ENCODE results near the gene UBA52.
A peak's percentile ranks its signal among the peaks of the same experiment; 100 is the strongest.

UBA52 gene

DNA sequence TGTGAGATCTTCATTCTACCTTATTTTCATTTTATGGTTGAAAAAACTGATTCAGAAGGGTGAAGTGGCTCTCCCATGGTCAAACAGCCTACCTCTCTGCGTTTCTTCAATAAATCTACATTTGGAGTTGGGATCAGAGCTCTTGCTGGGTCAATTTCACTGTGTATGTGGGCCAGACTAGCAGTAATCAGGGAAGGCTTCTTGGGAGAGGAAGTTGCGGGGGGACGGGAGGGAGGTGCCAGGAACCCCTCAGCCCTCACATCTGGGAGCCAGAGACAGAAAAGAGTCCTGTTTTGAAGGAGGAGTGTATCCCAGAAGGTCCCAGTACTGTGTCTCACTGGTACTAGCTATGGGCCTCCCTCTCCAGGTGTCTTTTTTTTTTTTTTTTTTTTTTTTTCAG is 13.1 kb upstream of the UBA52 start:
- no peaks in the 10 kb centered on the region for H3K27me3 ChIP-seq (ENCODE audit: low read length)
- H3K36me3 ChIP-seq (ENCODE audit: low read length) = no peaks in the 10 kb centered on the region
- peaks cover 9% of the 10 kb centered on the region for H3F3A ChIP-seq (ENCODE audit: insufficient read depth)
- H3K27ac ChIP-seq (ENCODE audit: low read depth, low read length) = peak overlapping the region; percentile 74
- no peaks in the 10 kb centered on the region for H3K9me3 ChIP-seq (ENCODE audit: insufficient read depth, low read length)
- peak overlapping the region; percentile 94 for H3K4me3 ChIP-seq (ENCODE audit: insufficient read depth, low read length, poor library complexity, severe bottlenecking)
- peak overlapping the region; percentile 97 for H3K9ac ChIP-seq (ENCODE audit: low read length)
- no peaks in the 10 kb centered on the region for H4K20me1 ChIP-seq (ENCODE audit: low read depth, low read length)
- no peak overlapping the region for H2AFZ ChIP-seq (ENCODE audit: low read depth, low read length, severe bottlenecking)
- TF ChIP-seq, protein P1, sequence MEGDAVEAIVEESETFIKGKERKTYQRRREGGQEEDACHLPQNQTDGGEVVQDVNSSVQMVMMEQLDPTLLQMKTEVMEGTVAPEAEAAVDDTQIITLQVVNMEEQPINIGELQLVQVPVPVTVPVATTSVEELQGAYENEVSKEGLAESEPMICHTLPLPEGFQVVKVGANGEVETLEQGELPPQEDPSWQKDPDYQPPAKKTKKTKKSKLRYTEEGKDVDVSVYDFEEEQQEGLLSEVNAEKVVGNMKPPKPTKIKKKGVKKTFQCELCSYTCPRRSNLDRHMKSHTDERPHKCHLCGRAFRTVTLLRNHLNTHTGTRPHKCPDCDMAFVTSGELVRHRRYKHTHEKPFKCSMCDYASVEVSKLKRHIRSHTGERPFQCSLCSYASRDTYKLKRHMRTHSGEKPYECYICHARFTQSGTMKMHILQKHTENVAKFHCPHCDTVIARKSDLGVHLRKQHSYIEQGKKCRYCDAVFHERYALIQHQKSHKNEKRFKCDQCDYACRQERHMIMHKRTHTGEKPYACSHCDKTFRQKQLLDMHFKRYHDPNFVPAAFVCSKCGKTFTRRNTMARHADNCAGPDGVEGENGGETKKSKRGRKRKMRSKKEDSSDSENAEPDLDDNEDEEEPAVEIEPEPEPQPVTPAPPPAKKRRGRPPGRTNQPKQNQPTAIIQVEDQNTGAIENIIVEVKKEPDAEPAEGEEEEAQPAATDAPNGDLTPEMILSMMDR (IDR thresholded peaks at IDR 0.05; ENCODE audit: insufficient read depth, low read length, poor library complexity, severe bottlenecking) = no peak
- TF ChIP-seq EZH2phosphoT487 (conservative IDR thresholded peaks at IDR 0.05; ENCODE audit: low read length) = no peak
- H3K4me2 ChIP-seq (ENCODE audit: low read depth, low read length, poor library complexity, severe bottlenecking) = peak overlapping the region; percentile 93
- peaks cover 23% of the 10 kb centered on the region for H3K79me2 ChIP-seq (ENCODE audit: insufficient read depth, low read length)
- no peaks in the 10 kb centered on the region for H3K9me2 ChIP-seq (replicated peaks; ENCODE audit: insufficient read depth, low read length)

DNA sequence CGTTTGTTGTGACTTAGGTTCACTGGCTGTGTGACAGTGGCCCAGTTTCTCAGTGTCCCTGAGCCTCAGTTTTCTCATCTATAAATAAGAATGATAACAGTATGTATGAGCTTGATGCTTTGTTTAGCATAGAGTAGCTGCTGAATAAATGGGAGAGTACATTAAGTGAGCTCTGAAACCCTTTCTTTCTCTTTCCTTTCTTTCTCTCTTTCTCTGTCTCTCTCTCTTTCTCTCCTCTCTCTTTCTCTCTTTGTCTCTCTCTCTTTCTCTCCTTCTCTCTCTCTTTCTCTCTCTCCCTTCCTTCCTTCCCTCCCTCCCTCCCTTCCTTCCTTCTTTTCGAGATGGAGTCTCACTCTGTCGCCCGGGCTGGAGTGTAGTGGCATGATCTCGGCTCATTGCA is 12.0 kb upstream of the UBA52 start:
- H3K27ac ChIP-seq (ENCODE audit: low read depth, low read length) = peak overlapping the region; percentile 0; the same call in 1 of the 2 replicates
- no peaks in the 10 kb centered on the region for H4K20me1 ChIP-seq (ENCODE audit: low read depth, low read length)
- H3K9me2 ChIP-seq (replicated peaks; ENCODE audit: insufficient read depth, low read length) = no peaks in the 10 kb centered on the region
- no peaks in the 10 kb centered on the region for H3K27me3 ChIP-seq (ENCODE audit: low read length)
- H3K9ac ChIP-seq (ENCODE audit: low read length) = peak overlapping the region; percentile 97; the same call in 1 of the 2 replicates
- peaks cover 23% of the 10 kb centered on the region for H3K79me2 ChIP-seq (ENCODE audit: insufficient read depth, low read length)
- no peaks in the 10 kb centered on the region for H3K36me3 ChIP-seq (ENCODE audit: low read length)
- no peak overlapping the region for H3K4me3 ChIP-seq (ENCODE audit: insufficient read depth, low read length, poor library complexity, severe bottlenecking)
- no peaks in the 10 kb centered on the region for H3K9me3 ChIP-seq (ENCODE audit: insufficient read depth, low read length)
- peaks cover 9% of the 10 kb centered on the region for H3F3A ChIP-seq (ENCODE audit: insufficient read depth)
- peak overlapping the region; percentile 93 for H3K4me2 ChIP-seq (ENCODE audit: low read depth, low read length, poor library complexity, severe bottlenecking)
- TF ChIP-seq, protein P1 (IDR thresholded peaks at IDR 0.05; ENCODE audit: insufficient read depth, low read length, poor library complexity, severe bottlenecking) = no peak
- TF ChIP-seq EZH2phosphoT487 (conservative IDR thresholded peaks at IDR 0.05; ENCODE audit: low read length) = no peak
- no peak overlapping the region for H2AFZ ChIP-seq (ENCODE audit: low read depth, low read length, severe bottlenecking)

DNA sequence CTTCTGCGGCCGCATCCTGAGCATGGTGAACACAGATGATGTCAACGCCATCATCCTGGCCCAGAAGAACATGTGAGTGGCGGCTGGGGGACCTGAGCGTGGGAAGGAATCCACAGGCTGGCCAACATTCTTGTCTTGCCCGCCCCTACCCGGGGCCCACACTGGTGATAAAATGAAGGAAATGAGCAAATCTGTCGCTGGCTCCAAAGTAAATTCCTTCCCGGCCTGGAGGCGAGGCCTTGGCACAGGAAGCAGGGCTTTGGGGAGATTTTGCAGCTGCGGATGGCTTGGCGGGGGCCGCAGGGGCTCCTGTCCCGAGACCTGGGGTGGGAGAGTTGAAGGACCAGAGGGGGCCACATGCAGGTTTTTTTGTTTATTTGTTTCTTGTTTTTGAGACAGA is 9.6 kb upstream of the UBA52 start:
- Histone ChIP-seq H3K27me3 (ENCODE audit: low read length) (no peaks in the 10 kb centered on the region), H3K36me3 (ENCODE audit: low read length) (peaks cover 2% of the 10 kb centered on the region; the same call in 1 of the 2 replicates), H3K79me2 (ENCODE audit: insufficient read depth, low read length) (peaks cover 23% of the 10 kb centered on the region), H3K4me3 (ENCODE audit: insufficient read depth, low read length, poor library complexity, severe bottlenecking) (no peak overlapping the region), H3K9me3 (ENCODE audit: insufficient read depth, low read length) (no peaks in the 10 kb centered on the region), H3K9me2 (replicated peaks; ENCODE audit: insufficient read depth, low read length) (no peaks in the 10 kb centered on the region), H4K20me1 (ENCODE audit: low read depth, low read length) (no peaks in the 10 kb centered on the region), H3K27ac (ENCODE audit: low read depth, low read length) (no peak overlapping the region), H3F3A (ENCODE audit: insufficient read depth) (peaks cover 9% of the 10 kb centered on the region), H2AFZ (ENCODE audit: low read depth, low read length, severe bottlenecking) (no peak overlapping the region), H3K4me2 (ENCODE audit: low read depth, low read length, poor library complexity, severe bottlenecking) (no peak overlapping the region), H3K9ac (ENCODE audit: low read length) (no peak overlapping the region)
- TF ChIP-seq, protein P1 (IDR thresholded peaks at IDR 0.05; ENCODE audit: insufficient read depth, low read length, poor library complexity, severe bottlenecking) = no peak
- no peak for TF ChIP-seq EZH2phosphoT487 (conservative IDR thresholded peaks at IDR 0.05; ENCODE audit: low read length)
